Embryonic facial prominence (tissue), 1 donor: ENCODE data around the gene BCL7A.
"Not testable (repeated sequence)": the region's sequence is repeated elsewhere in the genome, so short reads cannot be mapped to it uniquely, and the experiment has no call there.

Source experiments
- DNase-seq: peaks from one replicate; pipeline ENCODE4 v3.0.0-alpha.2; 2016; ENCODE audit errors: extremely low spot score

The BCL7A gene

GRCh38 chr12:122026706-122027333 is 5.1 kb downstream of the BCL7A start:
- DNase-seq: no peak

- no peak for DNase-seq
Measured at GRCh38 chr12:122028165-122028904, 6.7 kb downstream of the BCL7A start.

GRCh38 chr12:122028905-122029560 is 7.3 kb downstream of the BCL7A start:
- no peak for DNase-seq

- DNase-seq: no peak
Measured at GRCh38 chr12:122029620-122030423, 8.1 kb downstream of the BCL7A start.

- DNase-seq: no peak
Measured at GRCh38 chr12:122030424-122031035, 8.8 kb downstream of the BCL7A start.

GRCh38 chr12:122031342-122032216 is 9.9 kb downstream of the BCL7A start:
- no peak for DNase-seq

GRCh38 chr12:122032580-122032979 is 10.9 kb downstream of the BCL7A start:
- no peak for DNase-seq

- DNase-seq: no peak
Measured at GRCh38 chr12:122035292-122035691, 13.6 kb downstream of the BCL7A start.

GRCh38 chr12:122036153-122036552 is 14.5 kb downstream of the BCL7A start:
- DNase-seq: no peak

- DNase-seq: no peak
Measured at GRCh38 chr12:122040579-122041386, 19.1 kb downstream of the BCL7A start.

GRCh38 chr12:122041458-122041857 is 19.8 kb downstream of the BCL7A start:
- DNase-seq: not testable (repeated sequence)

- DNase-seq: no peak
Measured at GRCh38 chr12:122042910-122043309, 21.2 kb downstream of the BCL7A start.

- no peak for DNase-seq
Measured at GRCh38 chr12:122043476-122043875, 21.8 kb downstream of the BCL7A start.

- no peak for DNase-seq
Measured at GRCh38 chr12:122045262-122045661, 23.6 kb downstream of the BCL7A start.

GRCh38 chr12:122046145-122046544 is 24.5 kb downstream of the BCL7A start:
- DNase-seq: no peak

GRCh38 chr12:122048151-122048550 is 26.5 kb downstream of the BCL7A start:
- DNase-seq: no peak

GRCh38 chr12:122049827-122050226 is 28.1 kb downstream of the BCL7A start:
- DNase-seq: no peak

- no peak for DNase-seq
Measured at GRCh38 chr12:122050706-122051105, 29.0 kb downstream of the BCL7A start.

- no peak for DNase-seq
Measured at GRCh38 chr12:122051231-122051876, 29.7 kb downstream of the BCL7A start.
